Activated CD8-positive, alpha-beta memory T cell treated with anti-CD3 and anti-CD28 coated beads for 36 hours (primary cell): Measurements from ENCODE around the gene GINS1. TPM values are rescaled to one million over a fixed set of nuclear protein-coding genes. Genes with fewer than 3 reads are reported as not detected.

Source experiments
- CTCF ChIA-PET: fragments of 350-600 bp; sonication (Branson Sonifier 250); formaldehyde crosslinking; loops from one replicate; lab custom pipeline; 2021; ENCODE audit warnings: antibody characterized with exemption; lab: Charles Lee
- POLR2A ChIA-PET: fragments of 350-600 bp; sonication (Branson Sonifier 250); formaldehyde crosslinking; loops from one replicate; lab custom pipeline; 2021; ENCODE audit warnings: antibody characterized with exemption; lab: Charles Lee
- total RNA-seq, 2 experiments: library from RNA; stranded (reverse); gene quantifications; one replicate each; pipeline ENCODE4 v1.2.3, GENCODE V29; 2021

GINS1 gene
- total RNA-seq, 2 experiments from 2014 or later, result 32.9 to 35.2 TPM

- ChIA-PET CTCF (no interaction called here), POLR2A (no interaction called here)
Observed at GRCh38 chr20:25485872-25486271, 78.4 kb downstream of the GINS1 start.

- ChIA-PET CTCF (no interaction called here), POLR2A (no interaction called here)
Observed at GRCh38 chr20:25486377-25486776, 78.9 kb downstream of the GINS1 start.

- CTCF ChIA-PET, result no interaction called here
- POLR2A ChIA-PET, result no interaction called here
Observed at GRCh38 chr20:25487306-25487705, 79.8 kb downstream of the GINS1 start.

- ChIA-PET CTCF (no interaction called here), POLR2A (no interaction called here)
Observed at GRCh38 chr20:25487975-25488374, 80.5 kb downstream of the GINS1 start.

GRCh38 chr20:25489221-25489871 is 81.9 kb downstream of the GINS1 start:
- ChIA-PET POLR2A (no interaction called here), CTCF (no interaction called here)

- POLR2A ChIA-PET, result no interaction called here
Observed at GRCh38 chr20:25490656-25491445, 83.4 kb downstream of the GINS1 start.

GRCh38 chr20:25491446-25492038 is 84.1 kb downstream of the GINS1 start:
- POLR2A ChIA-PET, result no interaction called here
- CTCF ChIA-PET, result no interaction called here

More at GRCh38 chr20:25490656-25491445, 83.4 kb downstream of the GINS1 start:
- CTCF ChIA-PET, result no interaction called here

- ChIA-PET POLR2A (no interaction called here), CTCF (no interaction called here)
Observed at GRCh38 chr20:25493137-25493536, 85.7 kb downstream of the GINS1 start.

GRCh38 chr20:25493748-25494505 is 86.5 kb downstream of the GINS1 start:
- ChIA-PET POLR2A (no interaction called here), CTCF (no interaction called here)

GRCh38 chr20:25494506-25495188 is 87.2 kb downstream of the GINS1 start:
- POLR2A ChIA-PET, result no interaction called here
- CTCF ChIA-PET, result no interaction called here

- ChIA-PET CTCF (no interaction called here), POLR2A (no interaction called here)
Observed at GRCh38 chr20:25495189-25495824, 87.8 kb downstream of the GINS1 start.

- ChIA-PET CTCF (no interaction called here), POLR2A (no interaction called here)
Observed at GRCh38 chr20:25496165-25496967, 88.9 kb downstream of the GINS1 start.

GRCh38 chr20:25496968-25497401 is 89.5 kb downstream of the GINS1 start:
- ChIA-PET CTCF (no interaction called here), POLR2A (no interaction called here)

- ChIA-PET CTCF (no interaction called here), POLR2A (no interaction called here)
Observed at GRCh38 chr20:25497586-25498279, 90.3 kb downstream of the GINS1 start.
